GM18505 (cell line): ENCODE results near the gene PZP.
"Not testable (repeated sequence)": the region's sequence is repeated elsewhere in the genome, so short reads cannot be mapped to it uniquely, and the experiment has no call there.

Experiments
- ATAC-seq: cut with Tn5 transposase; IDR thresholded peaks from one replicate; pipeline ENCODE4 v1.9.1; 2021; ENCODE audit not compliant: unreplicated experiment
- POLR2A ChIP-seq: IDR thresholded peaks from 4 replicates; pipeline ENCODE4 v1.6.1; 2011; ENCODE audit warnings: borderline replicate concordance; ENCODE audit not compliant: insufficient read depth, insufficient read length; ENCODE audit errors: extremely low read depth

The PZP gene

DNA sequence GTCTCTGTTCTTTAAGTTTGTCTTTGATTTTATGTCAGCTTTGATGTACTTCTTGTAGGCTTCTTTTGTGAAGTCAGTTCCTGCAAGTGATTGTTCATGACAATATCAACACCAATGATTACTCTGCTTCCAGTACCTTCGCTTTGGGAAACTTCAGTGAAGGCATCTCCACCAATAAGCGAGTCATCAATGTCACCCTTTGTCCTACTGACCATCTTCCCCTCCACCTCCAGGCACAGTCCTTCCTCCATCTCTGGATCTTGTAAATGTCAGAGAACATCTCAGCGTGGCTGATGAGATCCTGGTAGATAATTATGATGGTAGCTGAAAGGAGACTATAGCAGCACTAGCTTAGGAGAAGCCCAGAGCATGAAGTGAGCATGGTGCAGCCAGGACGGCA is 52.1 kb downstream of the PZP start:
- no peak for TF ChIP-seq POLR2A
- no peak for ATAC-seq

DNA sequence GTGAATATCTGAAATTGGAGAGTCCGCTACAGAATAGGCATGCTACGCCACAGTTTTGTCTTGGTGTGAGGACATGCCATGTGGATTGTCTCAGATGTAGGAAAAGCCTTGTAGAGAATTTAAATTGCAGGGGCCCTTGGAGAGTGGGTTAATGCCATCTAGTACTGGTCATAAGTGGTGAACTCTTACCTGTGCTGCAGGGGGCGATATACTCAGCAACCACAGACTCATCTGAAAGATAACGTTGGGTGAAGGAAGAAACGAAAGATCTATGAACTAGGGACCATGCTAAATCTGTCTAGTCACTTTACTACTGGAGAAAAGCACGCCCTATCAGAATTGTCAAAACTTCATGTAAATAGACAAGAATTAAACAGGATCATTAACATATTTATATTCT is 58.8 kb downstream of the PZP start:
- no peak for TF ChIP-seq POLR2A
- no peak for ATAC-seq

DNA sequence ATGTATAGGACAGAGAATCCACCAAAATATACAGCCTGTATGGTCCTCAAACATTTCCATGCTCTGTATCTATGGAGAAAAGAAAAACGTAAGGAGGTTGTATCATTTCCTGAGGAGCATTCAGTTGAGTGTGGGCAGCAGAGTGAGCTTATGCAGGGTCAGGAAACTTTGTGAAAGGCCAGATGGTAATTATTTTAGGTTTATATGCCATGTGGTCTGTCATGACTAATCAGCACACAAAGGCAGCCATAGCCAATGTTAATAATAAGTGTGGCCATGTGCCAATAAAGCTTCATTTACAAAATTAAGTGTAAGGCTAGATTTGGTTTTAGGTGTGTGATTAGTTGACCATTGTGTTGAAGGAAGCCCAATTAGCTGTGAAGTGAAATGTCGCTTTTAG is 59.3 kb downstream of the PZP start:
- no peak for ATAC-seq
- no peak for TF ChIP-seq POLR2A

DNA sequence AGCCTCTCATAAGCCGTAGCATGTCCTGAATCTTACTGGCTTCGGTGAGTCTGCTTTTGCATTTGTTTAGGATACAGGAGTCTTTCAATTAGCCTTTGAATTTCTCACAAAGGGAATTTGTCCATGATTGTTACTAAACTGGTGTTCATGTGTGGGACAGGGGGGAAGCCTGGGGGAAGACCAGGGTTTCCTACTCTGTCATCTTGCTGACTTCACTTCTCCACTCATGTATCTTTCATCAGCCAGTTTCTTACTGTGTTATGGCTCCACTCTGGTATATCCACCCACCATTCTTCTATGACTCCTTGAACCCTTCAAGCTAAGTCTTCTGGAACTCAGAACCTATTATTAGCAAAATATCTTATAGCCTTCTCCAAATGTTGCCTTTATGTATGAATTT is 60.7 kb downstream of the PZP start:
- ATAC-seq: no peak
- TF ChIP-seq POLR2A: no peak

DNA sequence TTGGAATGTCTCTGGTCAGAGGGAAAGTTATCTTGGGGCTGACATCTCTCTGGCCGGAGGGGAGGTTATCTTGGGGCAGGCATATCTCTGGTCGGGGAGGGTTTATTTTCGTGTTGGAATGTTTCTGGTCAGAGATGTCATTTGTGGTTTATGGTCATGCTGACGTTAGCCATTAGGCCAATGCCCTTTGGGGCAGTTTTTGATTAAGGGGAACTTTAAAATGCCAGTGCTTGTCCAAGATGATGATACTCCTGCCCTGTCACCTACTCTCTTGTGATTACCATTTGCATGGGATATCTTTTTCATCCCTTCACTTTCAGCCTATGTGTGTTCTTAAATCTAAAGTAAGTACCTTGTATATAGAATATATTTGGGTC is 63.5 kb downstream of the PZP start:
- ATAC-seq: no peak
- no peak for TF ChIP-seq POLR2A

DNA sequence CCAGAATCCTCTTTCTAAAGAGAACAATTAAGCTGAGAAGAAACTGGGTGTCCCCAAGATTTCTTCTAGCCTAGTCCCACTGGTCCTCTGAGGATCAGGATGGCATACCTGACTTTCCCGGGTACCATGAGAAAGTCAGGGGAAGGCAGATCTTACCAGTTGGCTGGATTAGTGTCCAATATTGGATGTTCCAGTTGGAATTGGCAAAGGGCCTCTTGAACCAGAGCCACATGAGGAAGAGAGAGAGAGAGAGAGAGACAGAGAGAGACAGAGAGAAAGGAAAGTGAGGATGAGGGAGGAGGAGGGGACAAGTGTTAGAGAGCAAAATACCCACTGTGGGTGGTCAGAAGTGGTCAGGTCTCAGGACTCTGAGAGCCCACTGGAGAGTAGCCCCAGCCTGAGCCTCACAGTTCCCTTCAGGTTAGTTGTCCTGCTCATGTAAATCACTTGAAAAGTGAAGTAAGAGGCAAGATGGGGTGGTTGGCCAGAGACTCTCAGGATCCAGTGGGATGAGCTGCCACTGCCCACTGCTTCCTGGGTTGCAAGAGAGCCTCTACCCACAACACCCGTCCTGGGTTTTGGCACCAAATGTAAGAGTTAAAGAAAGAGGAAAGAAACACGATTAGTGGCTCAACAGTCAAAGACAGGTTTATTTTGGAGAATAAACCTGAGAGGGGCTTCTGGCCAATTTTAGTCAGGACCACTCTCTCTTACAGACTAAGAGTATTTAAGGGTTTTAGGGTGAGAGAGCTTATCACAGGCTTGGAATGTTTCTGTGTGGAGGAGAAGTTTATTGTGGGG is 64.1 kb downstream of the PZP start:
- no peak for ATAC-seq
- TF ChIP-seq POLR2A: no peak

DNA sequence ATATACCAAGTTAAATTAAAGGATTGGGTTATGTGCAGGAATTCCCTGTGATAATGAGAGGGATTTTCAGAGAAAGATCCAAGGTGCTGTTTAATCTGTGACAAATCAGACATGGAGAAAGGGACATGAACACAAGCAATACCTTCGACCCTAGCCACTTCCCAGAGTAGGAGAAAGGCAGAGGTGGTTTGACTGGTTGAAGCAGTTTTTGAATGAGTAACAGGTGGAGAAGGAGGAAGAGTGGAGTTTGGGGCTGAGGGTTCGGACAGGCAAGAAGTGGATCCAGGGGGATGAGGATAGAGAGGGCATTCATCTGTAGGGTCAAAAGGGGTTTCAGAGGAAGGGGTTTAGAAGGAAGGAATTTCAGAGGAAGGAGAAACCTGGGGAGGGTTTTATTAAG is 65.1 kb downstream of the PZP start:
- ATAC-seq: no peak
- TF ChIP-seq POLR2A: no peak

DNA sequence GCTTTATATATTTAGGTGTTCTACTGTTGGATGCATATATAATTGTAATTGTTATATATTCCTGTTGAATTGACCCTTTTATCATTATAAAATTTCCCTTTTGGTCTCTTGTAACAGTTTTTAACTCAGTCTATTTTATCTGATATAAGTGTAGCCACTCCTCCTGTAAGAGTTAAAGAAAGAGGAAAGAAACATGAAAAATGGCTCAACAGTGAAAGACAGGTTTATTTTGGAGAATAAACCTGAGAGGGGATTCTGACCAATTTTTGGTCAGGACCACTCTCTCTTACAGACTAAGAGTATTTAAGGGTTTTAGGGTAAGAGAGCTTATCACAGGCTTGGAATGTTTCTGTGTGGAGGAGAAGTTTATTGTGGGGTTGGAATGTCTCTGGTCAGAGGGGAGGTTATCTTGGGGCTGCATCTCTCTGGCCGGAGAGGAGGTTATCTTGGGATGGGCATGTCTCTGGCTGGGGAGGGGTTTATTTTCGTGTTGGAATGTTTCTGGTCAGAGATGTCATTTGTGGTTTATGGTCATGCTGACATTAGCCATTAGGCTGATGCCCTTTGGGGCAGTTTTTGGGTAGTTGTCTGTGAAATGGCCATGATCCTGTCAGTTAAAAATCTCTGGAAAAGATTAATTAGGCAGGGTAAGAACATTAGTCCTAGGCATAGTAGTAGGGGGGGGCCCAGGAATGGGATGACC is 68.5 kb downstream of the PZP start:
- not testable (repeated sequence) for ATAC-seq

DNA sequence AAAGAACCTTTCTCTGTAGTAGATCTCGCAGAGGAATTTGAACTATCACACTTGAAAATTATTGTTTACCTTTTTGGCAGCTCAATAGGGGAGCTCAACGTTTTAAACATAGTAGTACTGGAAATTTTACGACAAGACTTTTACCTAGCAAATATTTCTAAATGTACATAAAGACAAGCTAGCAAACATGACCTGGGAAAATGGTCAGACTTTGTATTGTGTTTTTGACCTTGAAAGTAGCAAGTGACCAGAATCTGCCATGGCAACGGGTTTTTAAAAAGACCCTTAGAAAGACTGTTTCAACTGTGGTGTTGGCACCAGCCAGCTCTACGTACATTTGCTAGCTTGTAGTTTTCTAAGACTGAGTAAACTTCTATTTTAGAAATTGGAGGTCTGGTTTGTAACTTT is 72.3 kb downstream of the PZP start:
- TF ChIP-seq POLR2A: no peak
- no peak for ATAC-seq

DNA sequence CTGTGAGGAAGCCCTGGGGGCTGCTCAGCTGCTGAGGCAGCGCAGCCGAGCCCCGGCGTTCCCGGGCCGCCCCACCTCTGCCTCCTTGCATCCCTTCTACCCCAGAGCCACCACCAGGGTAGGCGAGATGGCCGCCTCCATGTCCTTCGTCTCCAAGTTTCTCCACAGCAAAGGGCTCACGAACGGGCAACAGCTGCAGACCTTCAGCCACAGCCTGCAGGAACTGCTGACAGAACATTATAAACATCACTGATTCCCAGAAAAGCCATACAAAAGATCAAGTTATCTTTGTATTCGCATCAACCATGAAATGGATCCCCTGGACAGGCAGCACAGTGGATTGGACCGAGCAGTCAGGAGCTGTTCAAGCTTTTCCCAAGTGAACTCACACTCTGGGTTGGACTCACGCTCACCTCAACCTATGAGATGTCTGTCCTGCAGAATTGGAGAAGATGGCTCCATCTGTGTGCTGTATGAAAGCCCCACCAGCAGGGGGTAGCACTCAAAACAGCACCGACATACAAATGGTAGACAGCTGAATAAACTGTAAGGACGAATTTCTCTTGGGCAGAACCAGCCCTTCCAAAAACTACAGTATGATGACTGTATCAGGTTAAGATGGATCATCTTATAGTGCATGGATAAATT is 73.1 kb downstream of the PZP start:
- no peak for TF ChIP-seq POLR2A
- no peak for ATAC-seq

DNA sequence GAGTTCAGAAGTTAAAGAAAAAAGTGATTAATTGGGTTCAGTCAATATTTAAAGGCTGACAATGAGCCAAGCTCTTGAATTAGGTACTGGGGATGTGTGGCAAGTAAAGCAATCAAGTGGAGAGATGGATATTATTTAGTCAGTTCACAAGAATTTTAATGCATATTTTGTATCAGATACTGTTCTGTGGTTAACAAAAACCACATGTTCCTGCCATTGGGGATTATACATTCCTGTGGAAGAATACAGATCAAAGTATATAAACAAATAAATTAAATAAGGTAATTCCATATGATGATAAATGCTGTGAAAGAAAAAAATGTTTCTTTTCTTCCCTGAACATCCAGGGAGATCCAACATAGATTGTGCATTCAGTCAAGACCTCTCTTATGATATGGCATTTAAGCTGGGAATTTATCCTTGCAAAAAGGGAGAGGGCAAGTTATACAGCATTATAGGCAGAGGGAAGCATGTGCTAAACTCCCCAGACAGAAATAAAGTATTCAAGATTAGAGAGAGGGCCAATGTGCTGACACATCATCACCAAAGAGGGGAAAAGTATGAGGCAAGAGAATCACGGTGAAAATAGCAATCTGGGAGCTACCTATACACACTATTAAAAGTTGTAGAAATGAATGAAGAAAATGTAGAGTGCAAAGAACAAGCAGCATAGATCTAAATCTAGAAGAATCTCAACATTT is 74.8 kb downstream of the PZP start:
- ATAC-seq: no peak
- TF ChIP-seq POLR2A: no peak

DNA sequence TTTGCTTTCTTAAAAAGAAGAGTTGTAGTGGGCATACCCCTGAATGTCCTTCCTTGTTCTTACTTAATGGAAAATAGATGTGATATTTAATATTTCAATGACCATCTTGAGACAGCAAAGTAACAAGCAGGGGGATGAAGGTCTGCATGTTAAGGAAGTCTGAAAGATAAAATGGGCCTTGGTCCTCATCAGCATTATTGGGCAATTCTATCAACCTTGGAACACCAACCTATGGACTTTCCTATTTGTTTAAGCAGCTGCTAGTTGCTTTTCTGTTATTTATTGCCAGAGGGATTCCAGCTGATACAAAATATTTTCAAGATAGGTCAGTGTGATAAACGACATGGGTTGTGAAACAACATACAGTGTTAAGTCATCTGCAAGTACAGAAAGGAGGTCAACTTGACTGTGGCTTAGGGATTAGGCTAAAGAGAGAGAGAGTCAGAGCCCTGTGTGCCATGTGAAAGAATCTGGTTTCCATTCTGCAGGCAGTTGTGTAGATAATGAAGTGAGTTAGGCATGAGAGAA is 76.1 kb downstream of the PZP start:
- no peak for TF ChIP-seq POLR2A
- no peak for ATAC-seq

DNA sequence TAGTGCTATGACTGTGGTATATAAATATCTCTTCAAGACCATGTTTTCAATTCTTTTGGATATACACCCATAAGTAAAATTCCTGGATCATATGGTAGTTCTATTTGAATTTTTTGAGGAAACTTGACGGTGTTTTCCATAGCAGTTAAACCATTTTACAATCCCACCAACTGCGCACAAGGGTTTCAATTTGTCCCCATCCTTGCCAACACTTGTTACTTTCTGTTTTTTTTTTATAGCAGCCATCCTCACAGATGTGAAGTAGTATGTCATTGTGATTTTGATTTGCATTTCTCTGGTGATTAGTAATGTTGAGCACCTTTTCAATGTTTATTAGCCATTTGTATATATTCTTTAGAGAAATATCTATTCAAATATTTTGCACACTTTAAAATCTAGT is 78.0 kb downstream of the PZP start:
- ATAC-seq: no peak
- no peak for TF ChIP-seq POLR2A
